Astrocyte of the spinal cord (primary cell): Measurements from ENCODE around the gene WDR76.

Experiments used
- DNase-seq: peaks from one replicate; pipeline ENCODE4 v3.0.0; 2011; ENCODE audit warnings: low read depth, low spot score
- H3K4me3 ChIP-seq: 2 replicates; pipeline ENCODE4 v1.5.1; 2011; ENCODE audit warnings: low read depth, mild to moderate bottlenecking, low read length, moderate library complexity
- in situ Hi-C: cut with HindIII; loops from 2 replicates; pipeline ENCODE4 v1.10.0; 2017; ENCODE audit warnings: low sequenced_read_pairs
- TF ChIP-seq, protein P1 (sequence below): IDR thresholded peaks from 2 replicates; pipeline ENCODE4 v1.5.1; 2012; ENCODE audit warnings: low read depth, mild to moderate bottlenecking, low read length, inconsistent platforms

Gene WDR76

GRCh38 chr15:43868406-43868805 is 41.6 kb downstream of the WDR76 start:
- TF ChIP-seq, protein P1, sequence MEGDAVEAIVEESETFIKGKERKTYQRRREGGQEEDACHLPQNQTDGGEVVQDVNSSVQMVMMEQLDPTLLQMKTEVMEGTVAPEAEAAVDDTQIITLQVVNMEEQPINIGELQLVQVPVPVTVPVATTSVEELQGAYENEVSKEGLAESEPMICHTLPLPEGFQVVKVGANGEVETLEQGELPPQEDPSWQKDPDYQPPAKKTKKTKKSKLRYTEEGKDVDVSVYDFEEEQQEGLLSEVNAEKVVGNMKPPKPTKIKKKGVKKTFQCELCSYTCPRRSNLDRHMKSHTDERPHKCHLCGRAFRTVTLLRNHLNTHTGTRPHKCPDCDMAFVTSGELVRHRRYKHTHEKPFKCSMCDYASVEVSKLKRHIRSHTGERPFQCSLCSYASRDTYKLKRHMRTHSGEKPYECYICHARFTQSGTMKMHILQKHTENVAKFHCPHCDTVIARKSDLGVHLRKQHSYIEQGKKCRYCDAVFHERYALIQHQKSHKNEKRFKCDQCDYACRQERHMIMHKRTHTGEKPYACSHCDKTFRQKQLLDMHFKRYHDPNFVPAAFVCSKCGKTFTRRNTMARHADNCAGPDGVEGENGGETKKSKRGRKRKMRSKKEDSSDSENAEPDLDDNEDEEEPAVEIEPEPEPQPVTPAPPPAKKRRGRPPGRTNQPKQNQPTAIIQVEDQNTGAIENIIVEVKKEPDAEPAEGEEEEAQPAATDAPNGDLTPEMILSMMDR = no peak
- in situ Hi-C loops = no loop called here
- H3K4me3 ChIP-seq = no peak overlapping the region
- DNase-seq = no peak

- H3K4me3 ChIP-seq = no peak overlapping the region
- in situ Hi-C loops = no loop called here
- TF ChIP-seq, protein P1 = no peak
- no peak for DNase-seq
Observed at GRCh38 chr15:43871835-43872234, 45.0 kb downstream of the WDR76 start.

GRCh38 chr15:43872416-43873020 is 45.7 kb downstream of the WDR76 start:
- in situ Hi-C loops = no loop called here
- TF ChIP-seq, protein P1 = peak; percentile 72
- DNase-seq = peak; percentile 79

GRCh38 chr15:43873651-43874050 is 46.8 kb downstream of the WDR76 start:
- H3K4me3 ChIP-seq = no peak overlapping the region
- TF ChIP-seq, protein P1 = no peak
- in situ Hi-C loops = no loop called here
- no peak for DNase-seq

More at GRCh38 chr15:43872416-43873020, 45.7 kb downstream of the WDR76 start:
- H3K4me3 ChIP-seq = no peak overlapping the region

GRCh38 chr15:43876872-43877271 is 50.1 kb downstream of the WDR76 start:
- TF ChIP-seq, protein P1 = no peak
- in situ Hi-C loops = no loop called here
- H3K4me3 ChIP-seq = no peak overlapping the region
- no peak for DNase-seq

- in situ Hi-C loops = no loop called here
- no peak for DNase-seq
- H3K4me3 ChIP-seq = no peak overlapping the region
- TF ChIP-seq, protein P1 = no peak
Observed at GRCh38 chr15:43877371-43877770, 50.6 kb downstream of the WDR76 start.

DNA sequence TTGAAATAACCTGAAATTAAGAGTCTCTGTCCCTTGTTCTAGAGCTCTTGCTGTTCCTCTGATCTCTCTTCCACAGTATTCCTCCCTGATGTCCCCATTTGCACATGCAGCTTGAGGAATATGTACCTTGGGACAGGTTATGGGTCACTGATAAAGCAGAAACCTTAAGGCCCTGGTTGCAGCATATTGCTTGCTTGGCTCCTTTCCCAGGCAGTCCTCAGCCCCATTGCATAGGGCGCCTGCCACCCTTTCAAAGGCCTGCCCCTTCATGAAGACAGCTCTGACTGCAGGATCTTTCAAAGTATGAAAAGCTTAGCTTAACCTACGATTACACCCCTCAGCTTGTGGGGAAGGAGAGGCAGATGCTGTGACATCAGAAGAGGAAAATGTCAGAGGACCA is 51.6 kb downstream of the WDR76 start:
- H3K4me3 ChIP-seq = no peak overlapping the region
- in situ Hi-C loops = no loop called here
- no peak for DNase-seq
- TF ChIP-seq, protein P1 = no peak
